Measurements from ENCODE around the gene AIG1.

DNA sequence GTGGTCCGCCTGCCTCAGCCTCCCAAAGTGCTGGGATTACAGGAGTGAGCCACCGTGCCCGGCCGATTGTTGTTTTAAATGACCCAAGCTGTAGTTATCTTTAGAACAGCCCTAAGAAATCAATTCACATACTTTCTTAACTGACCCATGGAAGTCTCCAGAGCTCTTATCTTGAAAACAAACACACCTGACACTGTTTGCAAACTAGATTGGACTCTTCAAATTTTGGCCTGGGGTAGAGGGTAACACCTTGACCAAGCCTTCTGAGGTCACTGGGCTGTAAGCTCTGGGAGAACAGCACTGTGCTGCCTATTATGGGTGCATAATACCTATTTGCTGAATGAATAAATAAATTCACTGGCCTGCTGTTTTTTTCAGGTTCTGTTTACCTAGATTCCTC, 190.6 kb downstream of the AIG1 start:
- TF ChIP-seq, protein P1, sequence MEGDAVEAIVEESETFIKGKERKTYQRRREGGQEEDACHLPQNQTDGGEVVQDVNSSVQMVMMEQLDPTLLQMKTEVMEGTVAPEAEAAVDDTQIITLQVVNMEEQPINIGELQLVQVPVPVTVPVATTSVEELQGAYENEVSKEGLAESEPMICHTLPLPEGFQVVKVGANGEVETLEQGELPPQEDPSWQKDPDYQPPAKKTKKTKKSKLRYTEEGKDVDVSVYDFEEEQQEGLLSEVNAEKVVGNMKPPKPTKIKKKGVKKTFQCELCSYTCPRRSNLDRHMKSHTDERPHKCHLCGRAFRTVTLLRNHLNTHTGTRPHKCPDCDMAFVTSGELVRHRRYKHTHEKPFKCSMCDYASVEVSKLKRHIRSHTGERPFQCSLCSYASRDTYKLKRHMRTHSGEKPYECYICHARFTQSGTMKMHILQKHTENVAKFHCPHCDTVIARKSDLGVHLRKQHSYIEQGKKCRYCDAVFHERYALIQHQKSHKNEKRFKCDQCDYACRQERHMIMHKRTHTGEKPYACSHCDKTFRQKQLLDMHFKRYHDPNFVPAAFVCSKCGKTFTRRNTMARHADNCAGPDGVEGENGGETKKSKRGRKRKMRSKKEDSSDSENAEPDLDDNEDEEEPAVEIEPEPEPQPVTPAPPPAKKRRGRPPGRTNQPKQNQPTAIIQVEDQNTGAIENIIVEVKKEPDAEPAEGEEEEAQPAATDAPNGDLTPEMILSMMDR (IDR thresholded peaks at IDR 0.05 in 2 of 3, conservative IDR thresholded peaks at IDR 0.05 in 1 of 3; ENCODE audit: borderline replicate concordance in 1 of 3, insufficient read depth in 1 of 3, low read depth in 2 of 3, low read length in 2 of 3), result no peak
- TF ChIP-seq EZH2 (IDR thresholded peaks at IDR 0.05), result no peak
- no peak for TF ChIP-seq EZH2phosphoT487 (IDR thresholded peaks at IDR 0.05; ENCODE audit: borderline replicate concordance)
- no peak for TF ChIP-seq JUND (IDR thresholded peaks at IDR 0.05)
